AG10803 (cell line): ENCODE data around the gene CXCL9.

Source experiments
- DNase-seq: peaks from one replicate; pipeline ENCODE4 v3.0.0; 2010; ENCODE audit warnings: low read depth
- H3K4me3 ChIP-seq: 2 replicates; pipeline ENCODE4 v1.5.1; 2011; ENCODE audit warnings: mild to moderate bottlenecking, low read length, control low read depth
- CTCF ChIP-seq: conservative IDR thresholded peaks from 2 replicates; pipeline ENCODE4 v1.5.1; 2011; ENCODE audit warnings: mild to moderate bottlenecking, low read length, control low read depth, inconsistent platforms

CXCL9 gene

GRCh38 chr4:75953509-75953908 lies 53.8 kb downstream of the CXCL9 start:
- H3K4me3 ChIP-seq: no peak overlapping the region
- no peak for TF ChIP-seq CTCF
- no peak for DNase-seq
